Suppressor macrophage treated with lipopolysaccharide for 4 hours (primary cell): Measurements from ENCODE around the gene MCFD2.

Experiments used
- DNase-seq: peaks from one replicate; pipeline ENCODE4 v3.0.0-alpha.2; 2020

MCFD2 gene

DNA sequence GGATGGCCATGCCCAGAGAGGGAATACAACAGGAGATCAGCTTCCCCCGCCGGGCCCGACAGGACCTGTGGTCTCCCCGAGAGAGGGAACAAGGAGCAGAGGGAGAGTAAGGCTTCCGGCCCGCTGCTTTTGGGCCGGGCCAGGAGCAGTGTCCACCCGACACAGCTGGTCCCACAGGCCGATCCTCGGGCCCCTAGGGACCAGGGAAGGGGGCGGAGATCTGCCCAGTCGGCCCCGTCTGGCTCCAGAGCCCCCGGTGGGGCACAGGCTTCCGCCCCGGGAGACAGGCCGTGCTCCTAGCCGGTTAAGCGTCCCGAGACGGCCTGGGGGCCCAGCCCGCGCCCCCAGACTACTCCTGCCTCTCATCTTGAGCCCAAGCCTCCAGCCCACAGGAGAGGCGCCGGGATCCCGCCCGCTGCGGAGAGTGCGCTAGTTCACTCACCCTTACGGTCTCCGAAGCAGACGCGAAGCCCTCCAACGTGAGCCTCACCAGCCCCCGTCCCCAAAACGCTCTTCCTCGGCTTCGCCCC is at the start of gene MCFD2:
Gene MCFD2, minus strand, starts transcription at position 526 of the 530 bp plus-strand sequence. CDS start 6,635 bp downstream, outside the sequence.
- DNase-seq: peak; percentile 24

DNA sequence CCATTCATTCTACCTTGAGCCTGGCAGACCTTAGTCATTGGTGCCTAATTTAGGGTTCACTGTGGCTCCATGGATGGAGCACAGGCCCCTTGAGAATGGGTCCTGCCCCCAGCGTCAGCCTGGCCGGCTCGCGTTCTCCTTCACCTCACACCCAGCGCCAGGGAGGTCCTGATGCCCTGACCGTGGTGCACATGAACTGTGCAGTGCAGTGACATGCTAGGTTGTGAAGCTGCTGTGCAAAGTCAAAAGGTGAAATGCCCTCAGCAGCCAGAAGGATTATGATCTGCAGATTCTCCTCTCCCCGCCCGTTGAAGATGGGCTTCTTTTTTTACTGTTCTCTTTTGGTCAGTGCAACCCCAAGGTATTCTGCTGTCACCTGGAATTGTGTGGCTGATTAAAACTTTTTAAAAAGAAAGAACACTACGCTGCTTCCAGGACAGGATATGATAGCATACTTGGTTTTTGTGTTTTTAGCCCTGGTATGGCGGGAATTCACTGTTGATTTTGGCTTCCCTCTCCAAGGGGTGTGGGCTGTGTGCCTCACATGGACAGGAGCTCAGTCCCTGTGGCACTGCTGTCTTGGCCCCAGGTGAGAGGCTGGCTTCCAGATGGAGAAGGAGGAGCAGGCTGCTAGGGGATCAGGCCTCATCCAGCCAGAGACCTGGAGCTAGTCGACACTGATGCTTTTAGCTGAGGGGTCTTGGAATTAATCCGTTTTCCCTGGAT is 49.4 kb upstream of the MCFD2 start:
- DNase-seq: no peak

DNA sequence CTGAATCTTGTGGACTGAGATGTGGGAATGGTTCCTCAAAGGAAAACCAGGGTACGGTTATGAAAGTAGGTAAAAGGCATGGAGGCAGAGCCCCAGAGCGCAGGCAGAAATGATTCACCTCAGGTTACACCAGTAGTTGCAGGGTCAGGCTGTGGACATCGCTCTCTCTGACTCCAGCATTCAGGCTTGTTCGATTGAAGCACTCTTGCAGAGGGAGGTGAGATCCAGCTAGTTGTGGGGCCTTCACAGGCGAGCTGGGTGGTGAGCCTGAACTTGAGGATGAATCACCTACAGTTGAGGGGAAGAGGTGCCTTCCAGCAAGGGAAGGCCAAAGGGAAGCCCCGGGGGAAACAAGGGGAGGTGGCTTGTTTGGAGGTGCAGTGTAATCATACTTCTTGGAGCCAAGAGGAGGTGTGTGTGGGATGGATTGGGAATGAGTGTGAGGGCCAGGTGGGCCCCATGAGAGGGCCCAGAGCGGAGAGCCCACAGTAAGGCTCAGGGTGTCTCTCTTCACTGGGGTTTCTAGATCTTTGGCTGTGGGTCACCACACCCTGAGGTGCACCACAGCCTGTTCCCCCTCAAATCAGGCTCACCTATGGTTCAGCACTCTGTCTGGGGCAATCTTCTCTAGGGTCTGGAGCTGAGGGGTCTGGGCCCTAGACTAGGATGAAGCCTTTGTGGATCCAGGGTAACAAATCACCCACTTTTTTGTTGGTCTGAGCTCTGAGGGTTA is 48.5 kb upstream of the MCFD2 start:
- no peak for DNase-seq

GRCh38 chr2:46963210-46963609 is 47.6 kb upstream of the MCFD2 start:
- DNase-seq: no peak

DNA sequence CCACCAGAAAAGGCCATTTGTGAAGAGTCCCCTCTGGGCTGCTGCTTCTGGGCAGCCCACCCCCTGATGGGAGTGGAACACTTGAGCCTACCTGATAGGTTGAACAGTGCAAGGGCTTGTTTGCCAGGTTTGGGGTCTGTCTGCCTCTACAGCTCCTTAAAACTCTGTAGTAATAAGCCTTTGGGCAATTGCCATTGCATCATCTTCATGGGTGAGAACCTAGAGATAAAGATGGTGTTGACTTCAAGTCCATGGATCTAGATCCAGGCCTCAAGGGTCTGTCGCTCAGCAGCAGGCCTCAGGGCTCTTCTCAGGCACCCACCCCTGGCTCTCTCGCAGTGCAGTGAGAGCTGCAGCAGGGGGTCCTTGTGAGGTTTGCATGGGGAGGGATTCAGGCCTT is 47.1 kb upstream of the MCFD2 start:
- no peak for DNase-seq

- DNase-seq: no peak
Measured at GRCh38 chr2:46960618-46961017, 45.0 kb upstream of the MCFD2 start.

DNA sequence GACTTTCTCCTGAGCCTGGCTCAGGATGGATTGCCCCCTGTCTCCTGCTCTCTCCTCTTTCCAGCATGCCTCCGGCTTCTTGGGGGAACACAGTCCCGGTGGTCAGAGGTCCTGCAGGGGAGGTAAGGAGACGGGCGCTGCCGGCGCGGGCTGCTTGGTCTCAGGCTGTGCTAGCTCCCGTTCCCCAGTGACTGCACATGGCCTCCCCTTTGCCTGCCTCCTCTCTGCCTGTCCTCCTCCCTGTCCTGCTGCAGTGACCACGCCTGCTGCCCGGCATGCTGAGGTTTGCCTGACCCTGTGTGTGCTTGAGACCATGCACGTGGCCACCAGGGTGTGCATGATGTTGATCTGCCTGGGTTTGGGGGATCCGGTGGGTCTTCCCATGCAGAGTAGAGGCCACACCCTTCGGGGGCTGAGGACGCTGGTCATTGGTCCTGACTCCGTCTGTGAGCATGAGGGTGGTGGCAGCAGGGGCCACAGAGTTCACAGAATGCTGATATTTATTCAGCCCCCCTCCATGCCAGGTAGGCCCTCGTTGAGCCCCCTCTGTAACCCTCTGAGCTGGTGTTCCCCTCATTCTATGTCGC is 42.9 kb upstream of the MCFD2 start:
- DNase-seq: no peak

DNA sequence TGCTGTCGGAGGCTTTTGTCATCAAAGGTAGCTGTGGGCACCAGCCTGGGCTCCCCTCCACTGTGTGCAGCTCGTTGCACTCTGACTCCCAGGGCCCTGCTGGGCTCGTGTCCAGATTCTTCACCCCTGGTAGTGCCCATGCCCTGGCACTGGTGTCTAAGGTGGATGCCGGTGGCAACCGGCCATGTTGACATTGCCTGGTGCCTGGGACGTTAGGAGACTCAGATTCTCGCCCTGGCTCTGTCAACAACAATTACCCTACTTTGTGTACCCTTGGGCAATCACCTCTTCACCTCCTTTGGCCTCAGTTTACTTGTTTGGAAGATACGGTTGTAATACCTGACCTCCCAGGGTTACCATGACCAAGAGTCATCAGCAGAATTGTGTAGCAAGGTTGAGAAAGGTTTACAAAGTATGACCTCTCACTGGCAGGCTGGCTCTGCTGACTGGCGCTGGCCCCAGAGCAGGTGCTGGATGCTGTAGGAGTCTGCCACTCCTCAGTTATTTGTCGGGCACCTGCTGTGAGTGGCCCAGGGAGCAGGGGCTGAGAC is 41.5 kb upstream of the MCFD2 start:
- DNase-seq: no peak

- DNase-seq: no peak
Measured at GRCh38 chr2:46955764-46956163, 40.2 kb upstream of the MCFD2 start.

DNA sequence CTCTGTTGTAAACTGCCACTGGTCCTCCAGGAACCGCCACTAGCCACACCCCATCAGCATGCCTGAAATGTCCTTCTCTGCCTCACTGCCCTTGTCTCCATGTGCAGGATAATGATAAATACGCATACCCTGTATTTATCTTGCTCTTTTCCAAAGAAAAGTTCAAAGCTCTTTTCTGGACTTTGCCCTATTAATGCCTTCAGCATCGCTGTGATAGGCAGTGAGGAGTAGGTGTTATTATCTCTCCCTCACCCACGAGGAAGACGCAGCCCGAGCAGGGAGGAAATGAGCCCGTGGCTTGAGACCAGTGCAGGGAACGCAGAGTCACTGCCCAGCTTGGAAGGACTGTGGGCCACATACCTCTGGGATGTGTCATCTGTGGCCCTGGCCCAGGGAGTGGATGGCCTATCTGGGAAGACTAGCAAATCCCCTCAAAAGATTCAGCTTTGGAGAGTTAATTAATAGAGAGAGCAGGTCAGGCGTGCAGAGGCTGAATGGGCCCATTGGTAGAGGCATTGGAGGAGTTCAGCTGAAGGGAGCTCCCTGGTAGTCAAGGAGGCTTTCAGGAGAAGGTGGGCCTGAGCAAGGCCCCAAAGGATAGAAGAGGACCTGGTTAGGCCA is 39.5 kb upstream of the MCFD2 start:
- DNase-seq: no peak

GRCh38 chr2:46952171-46952570 is 36.6 kb upstream of the MCFD2 start:
- no peak for DNase-seq

GRCh38 chr2:46951290-46952064 is 35.9 kb upstream of the MCFD2 start:
- DNase-seq: no peak

GRCh38 chr2:46950314-46950713 is 34.7 kb upstream of the MCFD2 start:
- DNase-seq: no peak

DNA sequence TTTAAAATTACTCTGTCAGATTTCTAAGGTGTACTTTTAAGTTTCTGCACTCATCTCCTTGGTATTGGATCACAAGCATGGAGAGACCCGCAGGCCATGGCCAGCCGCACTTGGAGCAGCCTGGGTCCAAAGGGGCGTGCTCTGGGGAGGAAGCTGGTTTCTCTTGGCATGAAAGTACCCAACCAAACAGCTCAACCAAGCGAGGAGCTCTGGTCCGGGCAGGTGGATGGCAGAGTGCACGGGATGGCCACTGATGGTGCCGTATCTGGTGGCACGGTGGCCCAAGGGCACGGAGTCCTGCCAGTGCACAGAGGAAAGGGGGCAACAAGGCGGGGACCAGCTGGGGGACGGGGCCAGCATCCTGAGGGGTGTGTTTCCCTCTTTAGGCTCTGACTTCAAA is 32.2 kb upstream of the MCFD2 start:
- no peak for DNase-seq

DNA sequence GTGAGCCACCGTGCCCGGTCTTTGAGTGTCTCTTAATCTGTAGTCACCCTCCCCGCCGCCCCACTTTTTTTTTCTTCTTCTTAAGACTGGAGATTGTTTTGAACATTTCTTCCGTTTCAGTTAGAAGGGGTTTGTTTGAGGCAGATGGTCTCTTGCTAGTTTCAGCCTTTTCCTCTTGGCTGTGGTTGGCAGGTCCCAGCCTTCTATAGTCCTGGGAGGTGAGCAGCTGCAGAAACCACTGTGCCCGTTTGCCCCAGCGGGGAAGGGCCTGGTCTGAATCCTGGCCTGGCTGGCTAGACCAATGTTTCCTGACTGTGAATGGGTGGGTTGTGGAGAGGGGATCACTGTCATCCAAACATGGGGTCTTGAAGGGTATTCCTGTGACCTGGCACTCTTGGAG is 30.1 kb upstream of the MCFD2 start:
- DNase-seq: no peak

DNA sequence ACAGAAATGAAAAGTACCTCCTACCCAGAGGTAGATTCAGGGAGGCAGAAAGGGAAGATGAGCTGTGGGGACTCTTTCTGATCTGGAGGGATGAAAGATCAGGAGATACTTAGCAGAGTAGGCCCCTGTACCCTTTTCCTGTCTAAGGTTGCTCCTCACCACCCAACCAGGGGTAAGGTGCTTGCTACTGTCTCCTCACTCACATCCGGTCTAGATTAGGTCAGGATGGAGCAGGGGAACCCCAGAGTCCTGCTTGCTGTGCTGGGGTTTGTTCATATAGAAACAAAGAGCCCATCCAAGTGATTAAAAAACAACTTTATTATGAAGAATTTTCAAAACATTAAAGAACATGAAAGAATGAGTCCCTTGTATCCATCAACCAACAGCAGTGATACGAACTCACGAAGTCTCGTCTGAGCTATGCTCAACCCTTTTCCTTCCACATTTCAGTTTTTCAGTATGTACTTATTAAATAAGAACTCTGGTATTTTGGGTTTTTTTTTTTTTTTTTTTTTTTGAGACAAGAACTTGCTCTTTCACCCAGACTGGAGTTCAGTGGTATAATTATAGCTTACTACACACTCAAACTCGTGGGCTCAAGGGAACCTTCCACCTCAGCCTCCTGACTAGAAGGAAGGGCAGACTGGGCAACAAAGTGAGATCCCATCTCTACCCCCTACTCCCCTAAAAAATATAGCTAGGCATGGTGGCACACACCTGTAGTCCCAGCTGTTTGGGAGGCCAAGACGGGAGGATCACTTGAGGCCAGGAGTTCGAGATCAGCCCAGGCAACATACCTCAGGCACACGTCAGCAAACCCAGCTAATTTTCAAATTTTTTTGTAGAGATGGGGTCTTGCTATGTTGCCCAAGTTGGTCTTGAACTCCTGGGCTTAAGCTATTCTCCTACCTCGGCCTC is 28.5 kb upstream of the MCFD2 start:
- no peak for DNase-seq

DNA sequence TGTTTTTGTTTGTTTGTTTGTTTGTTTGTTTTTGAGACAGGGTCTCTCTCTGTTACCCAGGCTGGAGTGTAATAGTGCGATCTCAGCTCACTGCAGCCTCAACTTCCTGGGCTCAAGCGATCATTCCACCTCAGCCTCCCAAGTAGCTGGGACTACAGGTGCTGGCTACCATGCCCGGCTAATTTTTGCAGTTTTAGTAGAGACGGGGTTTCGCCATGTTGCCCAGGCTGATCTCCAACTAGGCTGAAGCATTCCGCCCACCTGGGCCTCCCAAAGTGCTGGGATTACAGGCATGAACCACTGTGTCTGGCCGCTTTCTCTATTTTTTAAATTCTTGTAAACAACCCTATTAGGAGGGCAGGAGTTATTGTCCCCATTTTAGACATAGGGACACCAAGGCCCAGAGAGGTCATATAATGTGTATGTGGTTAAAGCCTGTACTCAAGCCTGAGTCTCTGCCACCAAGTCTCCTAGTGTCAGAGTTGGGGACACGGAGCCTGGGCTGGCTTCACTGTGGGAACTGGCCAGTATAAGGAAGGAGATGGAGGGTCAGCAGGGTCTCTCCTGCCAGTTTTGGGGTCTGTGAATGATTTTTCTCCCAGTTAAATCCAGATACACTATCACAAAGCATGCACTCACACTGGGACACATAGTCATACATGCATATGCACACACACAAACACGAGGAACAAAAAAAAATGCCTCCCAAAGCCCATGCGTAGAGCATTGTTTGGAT is 27.5 kb upstream of the MCFD2 start:
- no peak for DNase-seq

DNA sequence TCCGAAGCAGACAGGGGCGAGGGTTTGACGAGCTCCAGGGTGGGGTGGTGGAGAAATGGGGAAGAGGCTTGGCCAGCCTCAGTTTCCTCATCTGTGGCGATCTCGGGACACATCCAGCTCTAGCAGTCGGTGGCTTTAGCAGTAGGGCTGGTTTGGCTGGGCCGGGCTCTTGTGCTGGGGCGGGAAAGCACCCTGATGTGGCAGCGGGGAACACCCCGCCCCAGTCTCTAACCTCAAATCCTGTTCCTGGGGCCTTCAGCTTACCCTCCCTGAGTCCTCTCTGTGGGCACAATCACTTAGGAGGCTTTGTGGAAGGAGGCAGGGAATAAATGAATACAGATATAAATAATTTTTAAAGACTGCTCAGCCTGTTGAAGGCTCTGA is 26.5 kb upstream of the MCFD2 start:
- peak; percentile 76 for DNase-seq

DNA sequence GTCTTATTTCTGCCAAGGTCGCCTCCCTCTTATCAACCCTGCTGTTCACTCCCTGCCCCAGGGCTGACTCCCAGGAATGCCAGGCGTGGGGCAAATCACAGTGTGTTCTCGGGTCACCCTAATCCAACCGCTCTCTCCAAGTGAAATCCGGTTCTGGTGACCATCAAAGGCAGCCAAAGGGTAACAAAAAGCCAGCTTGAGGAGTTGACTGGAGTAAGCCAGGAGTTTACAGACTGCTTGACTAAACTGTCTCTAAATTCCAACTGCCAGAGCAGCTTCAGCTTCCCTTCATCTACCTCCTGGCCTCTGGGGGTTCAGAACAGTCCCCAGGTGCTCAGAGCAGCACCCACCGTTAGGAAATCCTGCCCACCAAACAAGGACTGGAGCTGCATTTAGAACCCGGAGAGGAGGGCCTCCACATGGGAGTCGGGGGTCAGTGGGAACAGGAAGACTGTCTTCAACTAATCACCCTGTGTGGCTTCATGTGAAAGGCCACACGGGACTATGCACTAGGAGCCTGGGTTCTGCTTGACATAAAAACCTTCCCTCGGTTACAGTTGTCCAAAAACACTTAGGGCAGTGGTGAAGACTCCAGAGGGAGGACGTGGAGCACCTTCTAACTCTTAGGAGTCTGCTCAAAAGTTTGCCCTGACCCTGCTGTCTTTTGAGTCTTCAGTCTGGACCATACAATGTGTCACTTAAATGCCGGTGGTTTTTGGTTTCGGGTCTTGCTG is 24.2 kb upstream of the MCFD2 start:
- no peak for DNase-seq

- DNase-seq: no peak
Measured at GRCh38 chr2:46937471-46937901, 21.9 kb upstream of the MCFD2 start.
